Central memory CD4-positive, alpha-beta T cell (primary cell): ENCODE data around the gene ATP8A1.
A peak's percentile ranks its signal among the peaks of the same experiment; 100 is the strongest.

Experiments
- DNase-seq: peaks from one replicate; pipeline ENCODE4 v3.0.0; 2022

ATP8A1 gene

GRCh38 chr4:42646999-42647541, 9.8 kb downstream of the ATP8A1 start:
- no peak for DNase-seq

- no peak for DNase-seq
Observed at GRCh38 chr4:42646013-42646784, 10.7 kb downstream of the ATP8A1 start.

- DNase-seq = no peak
Observed at GRCh38 chr4:42644897-42645296, 12.0 kb downstream of the ATP8A1 start.

GRCh38 chr4:42643685-42644084, 13.2 kb downstream of the ATP8A1 start:
- no peak for DNase-seq

- DNase-seq = no peak
Observed at GRCh38 chr4:42642845-42643615, 13.9 kb downstream of the ATP8A1 start.

GRCh38 chr4:42642101-42642797, 14.7 kb downstream of the ATP8A1 start:
- no peak for DNase-seq

- DNase-seq = no peak
Observed at GRCh38 chr4:42641656-42642055, 15.2 kb downstream of the ATP8A1 start.

GRCh38 chr4:42641161-42641560, 15.7 kb downstream of the ATP8A1 start:
- no peak for DNase-seq

- no peak for DNase-seq
Observed at GRCh38 chr4:42640613-42641012, 16.3 kb downstream of the ATP8A1 start.

- no peak for DNase-seq
Observed at GRCh38 chr4:42638993-42639392, 17.9 kb downstream of the ATP8A1 start.

GRCh38 chr4:42638321-42638720, 18.6 kb downstream of the ATP8A1 start:
- DNase-seq = no peak

GRCh38 chr4:42637867-42638266, 19.0 kb downstream of the ATP8A1 start:
- DNase-seq = no peak

GRCh38 chr4:42637104-42637503, 19.8 kb downstream of the ATP8A1 start:
- DNase-seq = no peak

GRCh38 chr4:42636645-42636949, 20.3 kb downstream of the ATP8A1 start:
- no peak for DNase-seq

- no peak for DNase-seq
Observed at GRCh38 chr4:42633605-42634388, 23.1 kb downstream of the ATP8A1 start.

- DNase-seq = no peak
Observed at GRCh38 chr4:42632653-42633382, 24.1 kb downstream of the ATP8A1 start.

- no peak for DNase-seq
Observed at GRCh38 chr4:42630908-42631307, 26.0 kb downstream of the ATP8A1 start.

GRCh38 chr4:42628740-42629139, 28.2 kb downstream of the ATP8A1 start:
- no peak for DNase-seq

GRCh38 chr4:42627885-42628646, 28.8 kb downstream of the ATP8A1 start:
- peak; percentile 45 for DNase-seq

- no peak for DNase-seq
Observed at GRCh38 chr4:42626629-42627146, 30.2 kb downstream of the ATP8A1 start.

GRCh38 chr4:42625329-42625728, 31.6 kb downstream of the ATP8A1 start:
- DNase-seq = no peak
